Activated naive CD4-positive, alpha-beta T cell treated with anti-CD3 and anti-CD28 coated beads, Interleukin-2, amount 50 U/mL, for 72 hours (primary cell): ENCODE measurements around the gene MZT2B. TPM values are rescaled to one million over a fixed set of nuclear protein-coding genes. Genes with fewer than 3 reads are reported as not detected.
"Not testable (repeated sequence)": the region's sequence is repeated elsewhere in the genome, so short reads cannot be mapped to it uniquely, and the experiment has no call there.

Source experiments
- ATAC-seq, 2 donors: fragments of 150-1000 bp; cut with Tn5 transposase; 2 replicates each; pipeline ENCODE4 v1.10.0; 2021; ENCODE audit warnings: mild to moderate bottlenecking in 2 of 2, moderate library complexity in 2 of 2
- DNase-seq, 2 donors: peaks; one replicate each; pipeline ENCODE4 v3.0.0; 2021 to 2022; ENCODE audit warnings: low spot score in 2 of 2
- H3K27ac Mint-ChIP-seq, 2 donors: one replicate each; pipeline ENCODE4 v1.8.0; 2022; ENCODE audit warnings: mild to moderate bottlenecking in 2 of 2, mixed read lengths in 2 of 2
- H3K36me3 Mint-ChIP-seq, 2 donors: one replicate each; pipeline ENCODE4 v1.8.0; 2022; ENCODE audit warnings: mixed read lengths in 2 of 2
- H3K9me3 Mint-ChIP-seq, 2 donors: one replicate each; pipeline ENCODE4 v1.8.0; 2022; ENCODE audit warnings: mixed read lengths in 2 of 2
- total RNA-seq, 2 donors: library from RNA; stranded (reverse); gene quantifications; one replicate each; pipeline ENCODE4 v1.2.3, GENCODE V29; 2022

MZT2B gene
- total RNA-seq, 2 donors from 2014 or later, result 392 to 450 TPM

DNA sequence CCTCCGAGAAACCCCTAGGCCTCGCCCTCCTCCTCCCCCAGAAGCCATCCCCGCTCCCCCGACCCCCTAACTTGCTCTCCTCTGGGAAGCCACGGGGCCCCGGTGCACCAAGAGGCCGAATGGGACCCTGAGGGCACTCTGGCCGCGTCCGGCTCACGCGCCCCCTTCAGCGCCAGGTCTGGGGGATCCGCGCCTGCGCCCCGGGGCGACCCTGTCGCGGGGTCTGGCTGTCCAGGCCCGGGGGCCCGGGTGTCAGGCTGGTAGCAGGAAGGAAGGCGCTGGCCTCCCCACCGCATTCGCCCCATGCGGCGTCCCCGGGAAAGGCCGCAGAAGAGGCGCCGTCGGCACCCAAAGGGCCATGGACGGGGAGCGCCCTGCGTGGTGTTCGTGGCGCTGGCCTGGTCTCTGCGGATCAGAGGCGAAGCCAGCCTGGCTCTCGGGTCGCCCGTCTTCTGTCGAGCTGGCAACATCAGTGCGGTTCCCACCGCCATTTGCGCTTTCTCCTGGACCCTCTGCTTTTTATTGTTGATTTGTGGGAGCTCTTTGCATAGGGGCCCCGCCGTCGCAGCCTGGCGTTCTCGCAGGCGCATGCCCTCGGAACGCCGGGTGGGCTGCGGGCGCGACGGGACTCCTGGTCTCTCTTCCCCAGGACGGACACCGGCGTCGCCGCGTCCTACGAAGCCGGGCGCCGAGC lies 46.6 kb downstream of the MZT2B start:
- not testable (repeated sequence) for ATAC-seq, H3K9me3 Mint-ChIP-seq, H3K27ac Mint-ChIP-seq, H3K36me3 Mint-ChIP-seq, DNase-seq

DNA sequence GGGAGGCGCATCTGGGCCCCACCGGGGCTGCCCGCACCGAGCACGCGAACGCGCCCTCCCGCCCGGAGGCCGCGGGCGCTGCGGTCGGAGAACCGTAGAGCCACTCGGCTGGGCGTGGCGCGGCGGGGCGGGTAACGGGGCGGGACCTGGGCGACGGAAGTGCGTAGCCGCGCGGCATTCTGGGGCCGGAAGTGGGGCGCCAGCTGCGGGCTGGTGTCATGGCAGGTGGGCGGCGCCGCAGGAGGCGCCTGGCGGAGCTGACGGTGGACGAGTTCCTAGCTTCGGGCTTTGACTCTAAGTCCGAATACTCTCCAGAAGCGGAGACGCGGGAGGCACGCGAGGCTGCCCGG lies 47.1 kb downstream of the MZT2B start:
- peak in 1 of 2 donors; percentile 54 for ATAC-seq
- H3K27ac Mint-ChIP-seq, H3K9me3 Mint-ChIP-seq, H3K36me3 Mint-ChIP-seq: not testable (repeated sequence)
- peak in 1 of 2 donors; percentile 23 for DNase-seq

DNA sequence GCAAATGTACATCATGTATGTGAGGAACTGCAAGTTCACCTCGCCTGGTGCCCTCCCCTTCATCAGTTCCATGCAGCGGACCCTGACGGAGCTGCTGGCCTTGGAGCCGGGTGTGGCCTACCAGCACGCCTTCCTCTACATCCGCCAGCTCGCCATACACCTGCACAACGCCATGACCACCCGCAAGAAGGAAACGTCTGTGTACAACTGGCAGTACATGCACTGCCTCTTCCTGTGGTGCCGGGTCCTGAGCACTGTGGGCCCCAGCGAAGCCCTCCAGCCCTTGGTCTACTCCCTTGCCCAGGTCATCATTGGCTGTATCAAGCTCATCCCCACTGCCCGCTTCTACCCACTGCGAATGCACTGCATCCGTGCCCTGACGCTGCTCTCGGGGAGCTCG lies 48.3 kb downstream of the MZT2B start:
- not testable (repeated sequence) for H3K36me3 Mint-ChIP-seq, H3K27ac Mint-ChIP-seq, H3K9me3 Mint-ChIP-seq, ATAC-seq, DNase-seq

DNA sequence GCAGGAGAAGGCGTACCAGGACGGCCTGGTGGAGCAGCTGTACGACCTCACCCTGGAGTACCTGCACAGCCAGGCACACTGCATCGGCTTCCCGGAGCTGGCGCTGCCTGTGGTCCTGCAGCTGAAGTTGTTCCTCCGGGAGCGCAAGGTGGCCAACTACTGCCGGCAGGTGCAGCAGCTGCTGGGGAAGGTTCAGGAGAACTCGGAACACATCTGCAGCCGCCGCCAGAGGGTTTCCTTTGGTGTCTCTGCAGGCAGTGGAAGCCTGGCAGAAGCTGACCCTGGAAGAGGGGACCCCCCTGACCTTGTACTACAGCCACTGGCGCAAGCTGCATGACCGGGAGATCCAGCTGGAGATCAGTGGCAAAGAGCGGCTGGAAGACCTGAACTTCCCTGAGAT lies 48.8 kb downstream of the MZT2B start:
- not testable (repeated sequence) for H3K36me3 Mint-ChIP-seq, H3K27ac Mint-ChIP-seq, H3K9me3 Mint-ChIP-seq, DNase-seq, ATAC-seq

DNA sequence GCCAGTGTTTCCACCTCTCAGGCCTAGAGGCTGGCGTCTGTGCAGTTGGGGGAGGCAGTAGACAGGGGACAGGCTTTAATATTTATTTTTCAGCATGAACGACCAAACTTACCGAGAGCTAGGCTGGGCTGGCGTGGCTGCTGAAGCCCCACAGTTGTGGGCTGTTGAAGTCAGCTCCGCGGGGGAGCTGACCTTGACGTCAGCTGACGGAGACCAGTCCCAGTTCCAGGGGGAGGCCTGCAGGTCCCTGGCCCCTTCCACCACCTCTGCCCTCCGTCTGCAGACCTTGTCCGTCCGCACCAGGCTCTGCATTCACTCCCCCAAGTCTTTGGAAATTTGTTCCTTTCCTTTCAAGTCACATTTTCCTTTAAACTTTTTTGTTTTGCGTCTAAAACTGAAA lies 49.6 kb downstream of the MZT2B start:
- no peaks in the 10 kb centered on the region for H3K9me3 Mint-ChIP-seq
- H3K27ac Mint-ChIP-seq, result no peak overlapping the region
- no peak for ATAC-seq
- no peak for DNase-seq
- no peaks in the 10 kb centered on the region for H3K36me3 Mint-ChIP-seq

DNA sequence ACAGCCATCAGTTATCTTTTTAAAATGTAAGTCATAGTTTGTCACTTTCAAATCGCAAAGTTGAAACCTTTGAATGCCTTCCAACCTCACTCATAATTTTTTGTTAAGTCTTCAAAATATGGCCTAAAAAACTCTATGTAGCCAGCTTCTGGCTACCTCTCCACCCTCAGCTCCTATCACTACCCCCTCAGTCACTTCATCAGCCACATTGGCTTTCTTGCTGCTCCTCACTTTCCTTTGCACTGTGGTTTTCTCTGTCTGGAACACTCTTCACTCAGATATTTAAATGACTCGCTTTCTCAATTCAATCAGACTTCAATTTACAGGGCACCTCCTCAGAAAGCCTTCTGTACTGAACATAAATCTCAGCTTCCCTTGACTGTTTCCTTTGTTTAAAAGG lies 51.0 kb downstream of the MZT2B start:
- not testable (repeated sequence) for H3K9me3 Mint-ChIP-seq, H3K36me3 Mint-ChIP-seq, H3K27ac Mint-ChIP-seq, DNase-seq
- peak in 1 of 2 donors; percentile 63 for ATAC-seq

DNA sequence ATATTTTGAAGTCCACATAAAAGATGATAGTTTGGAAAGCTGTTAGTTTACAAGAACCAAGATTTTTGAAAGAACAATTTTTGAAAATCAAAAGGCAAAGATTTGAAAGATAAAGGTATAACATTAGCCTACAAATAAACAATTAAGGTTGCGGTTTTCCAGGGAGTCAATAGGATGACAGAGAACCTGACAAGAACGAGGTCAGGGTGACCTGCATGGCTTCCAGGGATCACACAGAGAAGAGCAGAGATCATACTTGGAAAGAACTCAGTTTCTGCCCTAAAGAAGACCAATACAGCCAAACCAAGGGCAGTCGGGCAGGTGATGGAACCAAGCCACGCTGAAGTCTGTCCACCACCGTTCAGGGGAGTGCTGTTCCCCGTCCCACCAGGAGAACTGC lies 57.5 kb downstream of the MZT2B start:
- not testable (repeated sequence) for H3K9me3 Mint-ChIP-seq, H3K27ac Mint-ChIP-seq, ATAC-seq, H3K36me3 Mint-ChIP-seq, DNase-seq

Other genes starting within 250 kb of the MZT2B start
- gene RAB6C, start 202.6 kb upstream of the MZT2B start, total RNA-seq, result not detected
- not detected for gene POTEF, start 53.0 kb upstream of the MZT2B start, total RNA-seq
- gene CCDC74B, start 37.1 kb upstream of the MZT2B start, total RNA-seq, result 1 to 10 TPM; 1.7 to 2.8 TPM
- gene SMPD4, start 660 bp upstream of the MZT2B start, total RNA-seq, result 10 to 100 TPM; 80.4 to 91.7 TPM
- not detected for gene TUBA3E, start 16.2 kb downstream of the MZT2B start, total RNA-seq
- gene IMP4, start 160.6 kb downstream of the MZT2B start, total RNA-seq, result 100 to 1,000 TPM in 1 of 2 donors, 10 to 100 TPM in 1; 91.0 to 106 TPM
- gene PTPN18, start 173.8 kb downstream of the MZT2B start, total RNA-seq, result 10 to 100 TPM; 28.3 to 62.1 TPM